Gastrocnemius medialis (tissue), 4 donors: ENCODE measurements around the gene CLN3. TPM values are rescaled to one million over a fixed set of nuclear protein-coding genes. Genes with fewer than 3 reads are reported as not detected.
A peak's percentile ranks its signal among the peaks of the same experiment; 100 is the strongest.

Experiments used
- ATAC-seq, 2 donors: fragments of 150-250 bp; one replicate each; pipeline ENCODE4 v1.9.1; 2016
- DNase-seq, 2 donors: peaks; one replicate each; pipeline ENCODE4 v3.0.0-alpha.2; 2019
- H3K27ac ChIP-seq, 4 donors: fragments of 200-600 bp; sonication (generic); 1 replicate in 1 of 4; 2 replicates in 3 of 4; pipeline ENCODE4 v1.5.1; 2016 to 2018; ENCODE audit warnings: mild to moderate bottlenecking in 2 of 4, moderate library complexity in 1 of 4
- H3K27me3 ChIP-seq, 3 donors: fragments of 200-600 bp; sonication (generic) in 2 of 3; 1 replicate in 1 of 3; 2 replicates in 2 of 3; pipeline versions ENCODE4 v1.5.1 to v1.6.0; 2016 to 2019; ENCODE audit warnings: mild to moderate bottlenecking in 1 of 3, moderate library complexity in 1 of 3
- H3K36me3 ChIP-seq, 2 donors: fragments of 200-600 bp; sonication (generic) in 1 of 2; one replicate each; pipeline ENCODE4 v1.5.1; 2017 to 2018
- H3K4me1 ChIP-seq, 2 donors: fragments of 200-600 bp; sonication (generic) in 1 of 2; one replicate each; pipeline ENCODE4 v1.5.1; 2016 to 2017; ENCODE audit warnings: mild to moderate bottlenecking in 2 of 2
- H3K4me3 ChIP-seq, 4 donors: fragments of 200-600 bp; sonication (generic) in 3 of 4; 1 replicate in 1 of 4; 2 replicates in 3 of 4; pipeline ENCODE4 v1.5.1; 2016 to 2019; ENCODE audit warnings: mild to moderate bottlenecking in 2 of 4
- H3K9me3 ChIP-seq, 3 donors: fragments of 200-600 bp; sonication (generic) in 2 of 3; 1 replicate in 1 of 3; 2 replicates in 2 of 3; pipeline ENCODE4 v1.5.1; 2016 to 2019
- CTCF ChIP-seq, 5 experiments: fragments of 450-650 bp in 3 of 5; fragments of 200-600 bp in 2 of 5; sonication (generic) in 2 of 5; IDR thresholded peaks in 4 of 5; conservative IDR thresholded peaks in 1 of 5; 1 replicate in 4 of 5; 2 replicates in 1 of 5; pipeline ENCODE4 v1.5.1; 2016 to 2019; ENCODE audit warnings: antibody characterized with exemption in 5 of 5, mild to moderate bottlenecking in 3 of 5, moderate library complexity in 3 of 5
- POLR2A ChIP-seq, 2 donors: fragments of 450-650 bp; IDR thresholded peaks; one replicate each; pipeline ENCODE4 v1.6.1; 2017; ENCODE audit warnings: antibody characterized with exemption in 2 of 2, mild to moderate bottlenecking in 2 of 2, moderate library complexity in 2 of 2
- in situ Hi-C, 4 donors: fragments of 200-750 bp; cut with MboI; loops; one replicate each; pipeline versions ENCODE4 v1.15.0 to v1.8.0; 2017; ENCODE audit warnings: low sequenced_read_pairs in 4 of 4
- intact Hi-C: fragments of 100-400 bp; cut with DNase I; formaldehyde crosslinking; loops from one replicate; pipeline ENCODE4 v1.15.1; 2023; ENCODE audit warnings: low total_unique reads
- total RNA-seq, 4 donors: library from RNA; depleted of rRNA; stranded (reverse); fragments of >200 nt; gene quantifications; one replicate each; pipeline versions ENCODE4 v1.1.0 to v1.2.3, GENCODE V29; 2016

Gene CLN3
- total RNA-seq, result 10 to 100 TPM; 11.0 to 20.6 (median 18.8) TPM

- ATAC-seq (peak; percentile 99), DNase-seq (peak; percentile 93 to 95)
- peak within 1 kb of the TSS; percentile 83 to 97 (median 93) for H3K4me3 ChIP-seq
- H3K36me3 ChIP-seq, result peaks cover 0 to 22% of the 10 kb centered on the region in 2 donors
- peak within 1 kb of the TSS; percentile 89 to 98 (median 95) for H3K27ac ChIP-seq
- in situ Hi-C loops (loop anchor here (5.0 to 25.0 kb wide), 3 partner anchors 55 to 120 kb away; partner anchors contain the start of genes SGF29 (in 3 of the 4) and SULT1A1 (in 1 of the 4)), intact Hi-C loops (loop anchor here (1.0 to 5.0 kb wide), 3 partner anchors 56 to 125 kb away; no protein-coding TSS in a partner anchor)
- H3K9me3 ChIP-seq, result no peaks in the 10 kb centered on the region
- no peak for TF ChIP-seq CTCF (IDR thresholded peaks at IDR 0.05 in 4 of 5, conservative IDR thresholded peaks at IDR 0.05 in 1 of 5)
- peak; percentile 37 to 46 for TF ChIP-seq POLR2A (IDR thresholded peaks at IDR 0.05)
- H3K27me3 ChIP-seq, result no peaks in the 10 kb centered on the region
- H3K4me1 ChIP-seq, result peaks cover 0 to 11% of the 10 kb centered on the region in 2 donors
Measured at GRCh38 chr16:28491970-28492474, at the start of gene CLN3. TSS of gene CLN3 (minus strand) at chr16:28492074. CDS start at chr16:28491759, 315 bp downstream.

GRCh38 chr16:28540346-28540745 is 48.5 kb upstream of the CLN3 start:
- Histone ChIP-seq H3K36me3 (peaks cover 0 to 10% of the 10 kb centered on the region in 2 donors), H3K4me1 (peaks cover 19 to 24% of the 10 kb centered on the region in 2 donors), H3K4me3 (no peak overlapping the region), H3K9me3 (no peaks in the 10 kb centered on the region), H3K27me3 (no peaks in the 10 kb centered on the region), H3K27ac (peak overlapping the region; percentile 98 to 99 (median 99))
- TF ChIP-seq CTCF (IDR thresholded peaks at IDR 0.05 in 4 of 5, conservative IDR thresholded peaks at IDR 0.05 in 1 of 5), result no peak
- in situ Hi-C loops (loop anchor here in 1 of 4 donors (25.0 kb wide), 1 partner anchor 297 kb away; the partner anchor contains the start of gene TUFM), intact Hi-C loops (no loop called here)
- DNase-seq (no peak), ATAC-seq (no peak)

GRCh38 chr16:28538733-28539596 is 47.1 kb upstream of the CLN3 start, which contains the start of gene NUPR1:
TSS of gene NUPR1 (minus strand) at chr16:28538974. CDS start at chr16:28538907, 67 bp downstream.
- Histone ChIP-seq H3K27me3 (no peaks in the 10 kb centered on the region), H3K4me1 (peaks cover 22 to 35% of the 10 kb centered on the region in 2 donors), H3K4me3 (peak within 1 kb of the TSS; percentile 66 to 79 (median 68)), H3K9me3 (no peaks in the 10 kb centered on the region), H3K36me3 (peaks cover 0 to 10% of the 10 kb centered on the region in 2 donors), H3K27ac (peak within 1 kb of the TSS; percentile 98 to 99 (median 99))
- intact Hi-C loops, result loop anchor here (2.0 to 10.0 kb wide), 5 partner anchors 336 to 1526 kb away; partner anchors contain the start of genes ALDOA, ATP2A1, KDM8 and MAZ
- peak; percentile 98 to 99 for DNase-seq
- TF ChIP-seq POLR2A (IDR thresholded peaks at IDR 0.05) (peak; percentile 91 to 96), CTCF (IDR thresholded peaks at IDR 0.05 in 4 of 5, conservative IDR thresholded peaks at IDR 0.05 in 1 of 5) (no peak)
- in situ Hi-C loops, result loop anchor here in 1 of 4 donors (25.0 kb wide), 1 partner anchor 298 kb away; the partner anchor contains the start of gene TUFM
- peak; percentile 84 to 85 for ATAC-seq

- no peak for ATAC-seq
- Histone ChIP-seq H3K4me1 (peaks cover 21 to 42% of the 10 kb centered on the region in 2 donors), H3K9me3 (no peaks in the 10 kb centered on the region), H3K27ac (peak overlapping the region; percentile 98 to 99 (median 99)), H3K4me3 (peak overlapping the region; percentile 66 to 79 (median 68)), H3K27me3 (no peaks in the 10 kb centered on the region), H3K36me3 (peaks cover 0 to 10% of the 10 kb centered on the region in 2 donors)
- DNase-seq, result no peak
- intact Hi-C loops, result loop anchor here (2.0 to 10.0 kb wide), 5 partner anchors 337 to 1527 kb away; partner anchors contain the start of genes ALDOA, ATP2A1, KDM8 and MAZ
- TF ChIP-seq CTCF (IDR thresholded peaks at IDR 0.05 in 4 of 5, conservative IDR thresholded peaks at IDR 0.05 in 1 of 5), result no peak
- no peak for TF ChIP-seq POLR2A (IDR thresholded peaks at IDR 0.05)
- in situ Hi-C loops, result loop anchor here in 1 of 4 donors (25.0 kb wide), 1 partner anchor 299 kb away; the partner anchor contains the start of gene TUFM
Measured at GRCh38 chr16:28537964-28538732, 46.3 kb upstream of the CLN3 start.
